HG03439 (cell line): ENCODE measurements around the gene DEFB124.
"Not testable (repeated sequence)": the region's sequence is repeated elsewhere in the genome, so short reads cannot be mapped to it uniquely, and the experiment has no call there.

Source experiments
- ATAC-seq: cut with Tn5 transposase; IDR thresholded peaks from one replicate; pipeline ENCODE4 v1.9.1; 2021; ENCODE audit warnings: mild to moderate bottlenecking, moderate library complexity; ENCODE audit not compliant: unreplicated experiment

DEFB124 gene

GRCh38 chr20:31474758-31475427 is at the start of gene DEFB124, which contains the start of gene REM1:
DEFB124 (minus strand) TSS chr20:31475127; CDS start chr20:31473013, 2,114 bp downstream.
REM1 (plus strand) TSS chr20:31475288; CDS start chr20:31476446, 1,158 bp downstream.
- no peak for ATAC-seq

- ATAC-seq: no peak
Observed at GRCh38 chr20:31523361-31524283, 48.7 kb upstream of the DEFB124 start.

- no peak for ATAC-seq
Observed at GRCh38 chr20:31522731-31523130, 47.8 kb upstream of the DEFB124 start.

- not testable (repeated sequence) for ATAC-seq
Observed at GRCh38 chr20:31521267-31521666, 46.3 kb upstream of the DEFB124 start.

GRCh38 chr20:31517373-31517772 is 42.4 kb upstream of the DEFB124 start:
- ATAC-seq: no peak

GRCh38 chr20:31516651-31517050 is 41.7 kb upstream of the DEFB124 start:
- no peak for ATAC-seq

- ATAC-seq: no peak
Observed at GRCh38 chr20:31516166-31516565, 41.2 kb upstream of the DEFB124 start.

GRCh38 chr20:31515775-31516107 is 40.8 kb upstream of the DEFB124 start:
- ATAC-seq: no peak

- no peak for ATAC-seq
Observed at GRCh38 chr20:31515072-31515774, 40.3 kb upstream of the DEFB124 start.

GRCh38 chr20:31514154-31515071 is 39.5 kb upstream of the DEFB124 start, which contains the start of gene HM13:
HM13 (plus strand) TSS chr20:31514442; CDS start chr20:31514552, 110 bp downstream.
- peak; percentile 88 for ATAC-seq

- ATAC-seq: no peak
Observed at GRCh38 chr20:31508517-31509244, 33.8 kb upstream of the DEFB124 start.

- no peak for ATAC-seq
Observed at GRCh38 chr20:31505903-31506302, 31.0 kb upstream of the DEFB124 start.

GRCh38 chr20:31502884-31503673 is 28.2 kb upstream of the DEFB124 start:
- ATAC-seq: not testable (repeated sequence)

GRCh38 chr20:31500527-31500926 is 25.6 kb upstream of the DEFB124 start:
- ATAC-seq: no peak

- ATAC-seq: no peak
Observed at GRCh38 chr20:31497838-31498540, 23.1 kb upstream of the DEFB124 start.

- ATAC-seq: no peak
Observed at GRCh38 chr20:31496761-31497295, 21.9 kb upstream of the DEFB124 start.

- no peak for ATAC-seq
Observed at GRCh38 chr20:31494131-31494530, 19.2 kb upstream of the DEFB124 start.

- ATAC-seq: no peak
Observed at GRCh38 chr20:31490752-31491151, 15.8 kb upstream of the DEFB124 start.
